ENCODE results near the gene KCNS1. TPM values are rescaled to one million over a fixed set of nuclear protein-coding genes. Genes with fewer than 3 reads are reported as not detected.

The KCNS1 gene
- total RNA-seq, 1 experiment from 2014 or later = not detected

GRCh38 chr20:45044084-45044573 lies 56.8 kb downstream of the KCNS1 start:
- POLR2A ChIA-PET = interaction anchor here (0.7 to 4.7 kb wide), 19 partner anchors 9 to 268 kb away, joined by 3 to 43 read pairs (median 10); partner anchors contain the start of gene SLPI
- no peaks in the 10 kb centered on the region for H3K9me3 Mint-ChIP-seq (ENCODE audit: unreplicated experiment)
- DNase-seq (ENCODE audit: unreplicated experiment) = peak; percentile 88
- H3K27ac Mint-ChIP-seq (ENCODE audit: low read depth, unreplicated experiment) = peak overlapping the region; percentile 73
- peaks cover 33% of the 10 kb centered on the region for H3K4me1 Mint-ChIP-seq (ENCODE audit: insufficient read depth, unreplicated experiment)
- intact Hi-C loops (cut with micrococcal nuclease) = loop anchor here (1.0 to 10.0 kb wide), 6 partner anchors 15 to 391 kb away; no protein-coding TSS in a partner anchor
- H3K27me3 Mint-ChIP-seq (ENCODE audit: insufficient read depth, unreplicated experiment) = no peaks in the 10 kb centered on the region
- no TSS peak for BruUV-seq (replicated peaks)
- peaks cover 8% of the 10 kb centered on the region for H3K36me3 Mint-ChIP-seq (ENCODE audit: insufficient read depth, unreplicated experiment)
- CTCF ChIA-PET = interaction anchor here (0.6 to 5.5 kb wide), 47 partner anchors 9 to 672 kb away, joined by 3 to 247 read pairs (median 6); partner anchors contain the start of genes KCNS1, MATN4, SLPI and SYS1
- peak; percentile 90 for TF ChIP-seq CTCF (IDR thresholded peaks at IDR 0.05; ENCODE audit: unreplicated experiment)
- H3K4me3 Mint-ChIP-seq (ENCODE audit: unreplicated experiment) = no peak overlapping the region

- Mint-ChIP-seq H3K27ac (ENCODE audit: low read depth, unreplicated experiment) (peak overlapping the region; percentile 73), H3K27me3 (ENCODE audit: insufficient read depth, unreplicated experiment) (no peaks in the 10 kb centered on the region), H3K9me3 (ENCODE audit: unreplicated experiment) (no peaks in the 10 kb centered on the region), H3K4me1 (ENCODE audit: insufficient read depth, unreplicated experiment) (peaks cover 43% of the 10 kb centered on the region), H3K36me3 (ENCODE audit: insufficient read depth, unreplicated experiment) (peaks cover 8% of the 10 kb centered on the region), H3K4me3 (ENCODE audit: unreplicated experiment) (no peak overlapping the region)
- ChIA-PET POLR2A (interaction anchor here (0.8 to 4.7 kb wide), 15 partner anchors 18 to 269 kb away, joined by 3 to 43 read pairs (median 7); partner anchors contain the start of genes SLPI and TOMM34), CTCF (interaction anchor here (0.6 to 5.5 kb wide), 36 partner anchors 8 to 321 kb away, joined by 3 to 247 read pairs (median 8); partner anchors contain the start of genes KCNS1, MATN4 and SYS1)
- BruUV-seq (replicated peaks) = no TSS peak
- intact Hi-C loops (cut with micrococcal nuclease) = loop anchor here (5.0 to 10.0 kb wide), 2 partner anchors 269 to 392 kb away; no protein-coding TSS in a partner anchor
- no peak for TF ChIP-seq CTCF (IDR thresholded peaks at IDR 0.05; ENCODE audit: unreplicated experiment)
- DNase-seq (ENCODE audit: unreplicated experiment) = no peak
These were observed 57.9 kb downstream of the KCNS1 start for GRCh38 chr20:45042978-45043377.

Other genes starting within 250 kb of the KCNS1 start
- 235 and 250 TPM in 2 replicates for gene YWHAB, start 215.4 kb downstream of the KCNS1 start, total RNA-seq (2022)
- 150 and 182 TPM in 2 replicates for gene PABPC1L, start 191.1 kb downstream of the KCNS1 start, total RNA-seq (2022)
- gene TOMM34, start 140.7 kb downstream of the KCNS1 start, total RNA-seq (2022) = 55.5 and 60.0 TPM in 2 replicates
- gene STK4, start 134.6 kb downstream of the KCNS1 start, total RNA-seq (2022) = 47.7 and 51.4 TPM in 2 replicates
- gene WFDC5, start 14.0 kb upstream of the KCNS1 start, total RNA-seq (2022) = not detected in 2 replicates
- gene WFDC12, start 23.3 kb upstream of the KCNS1 start, total RNA-seq (2022) = not detected in 2 replicates
- gene PI3, start 73.8 kb upstream of the KCNS1 start, total RNA-seq (2022) = 1.0 and 2.8 TPM in 2 replicates
- not detected in 2 replicates for gene SEMG1, start 105.9 kb upstream of the KCNS1 start, total RNA-seq (2022)
- gene SEMG2, start 120.2 kb upstream of the KCNS1 start, total RNA-seq (2022) = not detected in 2 replicates
- 273 and 284 TPM in 2 replicates for gene SLPI, start 153.4 kb upstream of the KCNS1 start, total RNA-seq (2022)
- not detected in 2 replicates for gene RBPJL, start 205.7 kb upstream of the KCNS1 start, total RNA-seq (2022)
- gene MATN4, start 207.2 kb upstream of the KCNS1 start, total RNA-seq (2022) = 0.20 TPM in 1 of 2 replicates, not detected in the other
- gene SDC4, start 247.3 kb upstream of the KCNS1 start, total RNA-seq (2022) = 180 and 209 TPM in 2 replicates